K562 (cell line): Measurements from ENCODE around the gene OBSCN. TPM values are rescaled to one million over a fixed set of nuclear protein-coding genes. Genes with fewer than 3 reads are reported as not detected.

Experiments used
- ATAC-seq: fragments of 200-7000 bp; cut with Tn5 transposase; 3 replicates; pipeline ENCODE4 v1.9.1; 2020; ENCODE audit warnings: moderate library complexity
- BruUV-seq: library from RNA; stranded (reverse); fragments of 400-500 nt; replicated peaks from 2 replicates; lab custom pipeline; 2021; lab: Mats Ljungman, UMichigan
- CTCF ChIA-PET: fragments of 300-600 bp; formaldehyde crosslinking; extraction: SDS; loops from one replicate; lab custom pipeline; 2021; ENCODE audit warnings: low intra/inter-chr PET ratio; lab: Yijun Ruan, JAX
- POLR2A ChIA-PET: fragments of 300-600, 350-650 bp; sonication (Branson Sonifier 250); formaldehyde crosslinking; extraction: SDS; loops from one replicate; lab custom pipeline; 2021; ENCODE audit warnings: antibody characterized with exemption, inconsistent platforms; lab: Yijun Ruan, JAX
- DNase-seq, 4 experiments: peaks; one replicate each; pipeline versions ENCODE4 v3.0.0 to v3.0.0-alpha.2; 2011 to 2018; ENCODE audit warnings: low spot score in 3 of 4, mixed read lengths in 3 of 4; ENCODE audit errors: extremely low read depth in 1 of 4
- FAIRE-seq: peaks from 2 replicates; lab custom pipeline; 2011; peaks lifted over from hg19 to GRCh38; lab: Jason Lieb, UNC
- H2AFZ ChIP-seq: 2 replicates; pipeline ENCODE4 v1.6.0; 2011; ENCODE audit warnings: low read depth, low read length, control low read depth, inconsistent platforms
- H3K27ac ChIP-seq: fragments of 200-600 bp; 3 replicates; pipeline ENCODE4 v1.8.0; 2011; ENCODE audit warnings: low read depth, mild to moderate bottlenecking, control low read depth, inconsistent platforms, low read length, moderate library complexity, mixed read lengths; ENCODE audit errors: extremely low read depth
- H3K27me3 ChIP-seq, 2 experiments: fragments of 300-600 bp in 1 of 2; 2 replicates in 1 of 2; 3 replicates in 1 of 2; pipeline versions ENCODE4 v1.6.0 to v1.8.0; 2011; ENCODE audit warnings: inconsistent platforms in 2 of 2, low read length in 2 of 2, mild to moderate bottlenecking in 1 of 2, mixed read lengths in 1 of 2, moderate library complexity in 1 of 2; ENCODE audit not compliant: control insufficient read depth in 2 of 2, insufficient read depth in 2 of 2
- H3K36me3 ChIP-seq: fragments of 300-600 bp; 3 replicates; pipeline ENCODE4 v1.8.0; 2011; ENCODE audit warnings: mild to moderate bottlenecking, low read length, inconsistent platforms; ENCODE audit not compliant: control insufficient read depth, insufficient read depth
- H3K4me1 ChIP-seq, 2 experiments: fragments of 200-600 bp in 1 of 2; replicated peaks in 1 of 2; 2 replicates in 1 of 2; 3 replicates in 1 of 2; pipeline versions ENCODE4 v1.5.1 to v1.8.0; 2011; ENCODE audit warnings: inconsistent platforms in 2 of 2, low read length in 2 of 2, mild to moderate bottlenecking in 1 of 2, mixed read lengths in 1 of 2, moderate library complexity in 1 of 2; ENCODE audit not compliant: control insufficient read depth in 2 of 2, insufficient read depth in 2 of 2
- H3K4me2 ChIP-seq: 2 replicates; pipeline ENCODE4 v1.6.1; 2011; ENCODE audit warnings: low read length, control low read depth, inconsistent platforms, mixed read lengths; ENCODE audit not compliant: insufficient read depth
- H3K4me3 ChIP-seq: fragments of 200-600 bp; sonication (generic), shearing (Covaris generic); 2 replicates; pipeline ENCODE4 v1.5.1; 2016; ENCODE audit warnings: control low read depth, inconsistent platforms
- H3K79me2 ChIP-seq: fragments of 200-600 bp; 3 replicates; pipeline ENCODE4 v1.8.0; 2011; ENCODE audit warnings: low read length, inconsistent platforms; ENCODE audit not compliant: control insufficient read depth, insufficient read depth
- H3K9ac ChIP-seq, 2 experiments: 2 replicates each; pipeline versions ENCODE4 v1.6.0 to v1.6.1; 2011; ENCODE audit warnings: low read depth in 2 of 2, low read length in 2 of 2, control low read depth in 1 of 2, inconsistent platforms in 1 of 2, mild to moderate bottlenecking in 1 of 2, mixed read lengths in 1 of 2; ENCODE audit not compliant: insufficient read depth in 1 of 2
- H3K9me1 ChIP-seq: one replicate; pipeline ENCODE4 v1.6.0; 2011; ENCODE audit warnings: inconsistent platforms, mild to moderate bottlenecking, low read length, moderate library complexity; ENCODE audit not compliant: control insufficient read depth, insufficient read depth
- H3K9me3 ChIP-seq: replicated peaks from 2 replicates; pipeline ENCODE4 v1.5.1; 2011; ENCODE audit warnings: low read depth, low read length, inconsistent platforms; ENCODE audit not compliant: control insufficient read depth, insufficient read depth
- H4K20me1 ChIP-seq: replicated peaks from 2 replicates; pipeline ENCODE4 v1.6.1; 2011; ENCODE audit warnings: low read length, inconsistent platforms, mixed read lengths; ENCODE audit not compliant: control insufficient read depth, insufficient read depth
- ATF4 ChIP-seq: fragments of 450-650 bp; formaldehyde crosslinking; IDR thresholded peaks from 2 replicates; pipeline ENCODE4 v1.4.0; 2022; ENCODE audit warnings: mild to moderate bottlenecking, moderate library complexity
- CAMTA2 ChIP-seq: fragments of 250-450 bp; sonication (Bioruptor Pico); conservative IDR thresholded peaks from 2 replicates; pipeline ENCODE4 v1.5.1; 2022
- COPS2 ChIP-seq: fragments of 450-650 bp; conservative IDR thresholded peaks from 2 replicates; pipeline ENCODE4 v1.6.1; 2016; ENCODE audit warnings: mild to moderate bottlenecking, moderate library complexity
- HDGF ChIP-seq: fragments of 450-650 bp; IDR thresholded peaks from 2 replicates; pipeline ENCODE4 v1.6.1; 2016
- KDM1A ChIP-seq, 2 experiments: fragments of 450-650 bp; IDR thresholded peaks; 2 replicates each; pipeline ENCODE4 v1.6.1; 2016; ENCODE audit warnings: mild to moderate bottlenecking in 2 of 2
- NFE2 ChIP-seq: IDR thresholded peaks from 2 replicates; pipeline ENCODE4 v1.6.1; 2014; ENCODE audit warnings: antibody characterized with exemption, low read depth
- STAT5A ChIP-seq: IDR thresholded peaks from 2 replicates; pipeline ENCODE4 v1.6.1; 2012; ENCODE audit warnings: low read length, inconsistent platforms, borderline replicate concordance
- TCF7 ChIP-seq: sonication (generic); IDR thresholded peaks from 2 replicates; pipeline ENCODE4 v1.6.1; 2016; ENCODE audit warnings: antibody characterized with exemption, borderline replicate concordance
- ZFP36 ChIP-seq: fragments of 150-350 bp; IDR thresholded peaks from 2 replicates; pipeline ENCODE4 v1.6.1; 2018; ENCODE audit warnings: low read length, low read depth; ENCODE audit not compliant: partially characterized antibody
- ZMIZ1 ChIP-seq, 2 experiments: fragments of 150-350 bp in 1 of 2; IDR thresholded peaks; 2 replicates each; pipeline ENCODE4 v1.6.1; 2012 to 2016; ENCODE audit warnings: low read depth in 2 of 2, low read length in 2 of 2, mild to moderate bottlenecking in 1 of 2, moderate library complexity in 1 of 2
- WGBS: fragments of 100-300 bp; shearing (Covaris generic); methylation state at CpG from one replicate; pipeline ENCODE4 v1.1.6; 2016; ENCODE audit warnings: low coverage, mixed read lengths; ENCODE audit not compliant: insufficient coverage; ENCODE audit errors: missing lambda C conversion rate; 5-methylcytosine and 5-hydroxymethylcytosine counted together
- in situ Hi-C: fragments of 300-500 bp; cut with MboI; formaldehyde crosslinking; loops from 4 replicates; pipeline ENCODE4 v1.15.0; 2018; ENCODE audit warnings: inconsistent platforms, mixed read lengths
- intact Hi-C: fragments of 100-400 bp; cut with micrococcal nuclease; formaldehyde crosslinking; loops from 2 replicates; pipeline ENCODE4 v1.14.2; 2022
- polyA plus RNA-seq, 8 experiments: library from polyadenylated mRNA; depleted of rRNA in 4 of 8; stranded (reverse) in 5 of 8; unstranded in 3 of 8; fragments of >200 nt; fragmentation: Nextera tagmentation in 2 of 8; fragmentation: Illumina TruSeq in 1 of 8; extraction: Ambion mirVana in 2 of 8; extraction: Trizol in 1 of 8; gene quantifications; 2 replicates each; pipeline versions ENCODE4 v1.2.1 to v1.2.3, GENCODE V29; 2011 to 2014; ENCODE audit warnings: inconsistent platforms in 1 of 8, missing spikeins in 1 of 8
- total RNA-seq, 7 experiments: library from RNA; depleted of rRNA in 6 of 7; stranded (reverse); fragments of >200 nt in 6 of 7; fragmentation: Illumina TruSeq in 2 of 7; extraction: Trizol in 2 of 7; gene quantifications; 2 replicates each; pipeline versions ENCODE4 v1.2.1 to v1.2.3, GENCODE V29; 2011 to 2021; ENCODE audit warnings: low replicate concordance in 1 of 7

OBSCN gene
- total and polyA plus RNA-seq, 9 of the 15 experiments (the other 6 are each of a cell fraction or from before 2014, with no cell fraction given) = 0.18 to 19.7 (median 3.6) TPM

GRCh38 chr1:228275179-228275429, 67.3 kb downstream of the OBSCN start:
- in situ Hi-C loops = no loop called here
- H3K9me3 ChIP-seq = no peaks in the 10 kb centered on the region
- no peaks in the 10 kb centered on the region; the same call in 1 of the 2 replicates for H4K20me1 ChIP-seq
- peak overlapping the region; percentile 88 for H3K4me2 ChIP-seq
- peak overlapping the region; percentile 57; the same call in 1 of the 3 replicates for H3K27ac ChIP-seq
- WGBS = 22% methylated on average over 8 of the region's 8 CpGs
- H3K4me3 ChIP-seq = peak overlapping the region; percentile 54
- peaks cover 5 to 75% of the 10 kb centered on the region in 2 experiments; a peak in 3 of 5 replicates for H3K4me1 ChIP-seq
- no peaks in the 10 kb centered on the region for H3K27me3 ChIP-seq
- CTCF ChIA-PET = no interaction called here
- no peak; the same call in 1 of the 3 replicates for ATAC-seq
- intact Hi-C loops = no loop called here
- peak in 1 of 4 experiments; percentile 42 for DNase-seq
- H2AFZ ChIP-seq = peak overlapping the region; percentile 90
- H3K9ac ChIP-seq = peak overlapping the region; percentile 63 to 96
- H3K79me2 ChIP-seq = peaks cover 2% of the 10 kb centered on the region; the same call in 1 of the 3 replicates
- peaks cover 6% of the 10 kb centered on the region for H3K9me1 ChIP-seq
- POLR2A ChIA-PET = interaction anchor here (0.9 to 2.3 kb wide), 6 partner anchors 9 to 182 kb away, joined by 3 to 10 read pairs (median 3); a partner anchor contains a TSS
- no TSS peak for BruUV-seq
- FAIRE-seq = peak; percentile 44
- peaks cover 7% of the 10 kb centered on the region; the same call in 1 of the 3 replicates for H3K36me3 ChIP-seq
- TF ChIP-seq TCF7 (no peak), COPS2 (no peak), ZMIZ1 (IDR thresholded peaks at IDR 0.05; ENCODE audit: low read depth in 2 of 2, low read length in 2 of 2) (no peak), KDM1A (IDR thresholded peaks at IDR 0.05) (peak in 1 of 2 experiments; percentile 89; a peak in 2 of 4 replicates), NFE2 (peak; percentile 71), ATF4 (CRISPR knock-in tag) (no peak), HDGF (0 out of 2 replicates have a peak, but pooled peaks have one; percentile 26), ZFP36 (peak; percentile 92), STAT5A (no peak), CAMTA2 (no peak)
